GM12878 (cell line): Measurements from ENCODE around the gene STON1. TPM values are rescaled to one million over a fixed set of nuclear protein-coding genes. Genes with fewer than 3 reads are reported as not detected.

Source experiments
- ATAC-seq: fragments of 200-7000 bp; cut with Tn5 transposase; 3 replicates; pipeline ENCODE4 v1.9.1; 2020; ENCODE audit warnings: mild to moderate bottlenecking, moderate library complexity
- BruUV-seq: library from RNA; stranded (reverse); fragments of 400-500 nt; replicated peaks from 2 replicates; lab custom pipeline; 2021; lab: Mats Ljungman, UMichigan
- CTCF ChIA-PET: fragments of 300-600 bp; sonication (Branson Sonifier 250); formaldehyde crosslinking; extraction: SDS; loops from one replicate; lab custom pipeline; 2021; ENCODE audit warnings: inconsistent platforms; lab: Yijun Ruan, JAX
- POLR2A ChIA-PET: fragments of 350-600 bp; formaldehyde crosslinking; extraction: SDS; loops from one replicate; lab custom pipeline; 2021; ENCODE audit warnings: inconsistent platforms; lab: Charles Lee
- RAD21 ChIA-PET: fragments of 300-600 bp; sonication (Branson Sonifier 250); formaldehyde crosslinking; loops from one replicate; lab custom pipeline; 2023; ENCODE audit warnings: antibody characterized with exemption; ENCODE audit not compliant: unreplicated experiment; lab: Charles Lee
- SMC1A ChIA-PET: fragments of 300-600 bp; sonication (Branson Sonifier 250); formaldehyde crosslinking; loops from one replicate; lab custom pipeline; 2023; ENCODE audit not compliant: unreplicated experiment, uncharacterized antibody; lab: Charles Lee
- DNase-seq: peaks from one replicate; pipeline ENCODE4 v3.0.0-alpha.2; 2011; ENCODE audit warnings: low read depth, low spot score
- FAIRE-seq: peaks from 3 replicates; lab custom pipeline; 2011; peaks lifted over from hg19 to GRCh38; lab: Jason Lieb, UNC
- H2AFZ ChIP-seq: 2 replicates; pipeline ENCODE4 v1.6.0; 2011; ENCODE audit warnings: low read depth, low read length, control low read depth; ENCODE audit not compliant: control insufficient read depth
- H3K27ac ChIP-seq: 2 replicates; pipeline ENCODE4 v1.5.1; 2011; ENCODE audit warnings: control low read depth; ENCODE audit not compliant: control insufficient read depth, insufficient read depth
- H3K27me3 ChIP-seq, 2 experiments: replicated peaks in 1 of 2; 2 replicates each; pipeline versions ENCODE4 v1.6.0 to v1.6.1; 2011; ENCODE audit warnings: low read length in 1 of 2; ENCODE audit not compliant: control insufficient read depth in 2 of 2, insufficient read depth in 2 of 2
- H3K36me3 ChIP-seq, 2 experiments: 2 replicates each; pipeline ENCODE4 v1.5.1; 2011; ENCODE audit warnings: low read length in 1 of 2; ENCODE audit not compliant: control insufficient read depth in 2 of 2, insufficient read depth in 2 of 2
- H3K4me1 ChIP-seq: 2 replicates; pipeline ENCODE4 v1.6.1; 2011; ENCODE audit warnings: mild to moderate bottlenecking, low read length, moderate library complexity, mixed read lengths; ENCODE audit not compliant: control insufficient read depth, insufficient read depth
- H3K4me2 ChIP-seq: 2 replicates; pipeline ENCODE4 v1.6.0; 2011; ENCODE audit warnings: control low read depth; ENCODE audit not compliant: control insufficient read depth, insufficient read depth
- H3K4me3 ChIP-seq: fragments of 200-600 bp; sonication (generic); 2 replicates; pipeline ENCODE4 v1.5.1; 2016
- H3K79me2 ChIP-seq: 2 replicates; pipeline ENCODE4 v1.6.0; 2011; ENCODE audit warnings: low read length; ENCODE audit not compliant: control insufficient read depth, insufficient read depth
- H3K9ac ChIP-seq: 2 replicates; pipeline ENCODE4 v1.8.0; 2011; ENCODE audit warnings: low read length, control low read depth, mixed read lengths; ENCODE audit not compliant: control insufficient read depth, insufficient read depth
- H3K9me3 ChIP-seq: replicated peaks from 3 replicates; pipeline ENCODE4 v1.5.1; 2011; ENCODE audit warnings: mild to moderate bottlenecking, low read length; ENCODE audit not compliant: control insufficient read depth, insufficient read depth
- H4K20me1 ChIP-seq: 2 replicates; pipeline ENCODE4 v1.6.0; 2011; ENCODE audit not compliant: control insufficient read depth, insufficient read depth
- EED ChIP-seq: sonication (generic); IDR thresholded peaks from 2 replicates; pipeline ENCODE4 v1.6.1; 2016; ENCODE audit warnings: antibody characterized with exemption, low read depth
- ETV6 ChIP-seq, 2 experiments: fragments of 450-650 bp in 1 of 2; IDR thresholded peaks in 1 of 2; conservative IDR thresholded peaks in 1 of 2; 2 replicates each; pipeline ENCODE4 v1.6.1; 2014; ENCODE audit warnings: antibody characterized with exemption in 1 of 2, borderline replicate concordance in 1 of 2, low read depth in 1 of 2, mild to moderate bottlenecking in 1 of 2, moderate library complexity in 1 of 2
- MYC ChIP-seq: IDR thresholded peaks from 2 replicates; pipeline ENCODE4 v1.6.1; 2011; ENCODE audit warnings: mild to moderate bottlenecking, low read length, moderate library complexity, inconsistent platforms; ENCODE audit not compliant: insufficient read depth, insufficient replicate concordance, insufficient read length, severe bottlenecking
- NFIC ChIP-seq: IDR thresholded peaks from 2 replicates; pipeline ENCODE4 v1.6.1; 2012; ENCODE audit warnings: low read depth, mild to moderate bottlenecking, inconsistent platforms, low read length, moderate library complexity
- PML ChIP-seq: IDR thresholded peaks from 2 replicates; pipeline ENCODE4 v1.6.1; 2012; ENCODE audit warnings: low read length, inconsistent platforms
- SPI1 ChIP-seq: IDR thresholded peaks from 2 replicates; pipeline ENCODE4 v1.6.1; 2011; ENCODE audit warnings: low read depth, mild to moderate bottlenecking, low read length, moderate library complexity, borderline replicate concordance; ENCODE audit not compliant: insufficient read depth
- STAT3 ChIP-seq: IDR thresholded peaks from 2 replicates; pipeline ENCODE4 v1.6.1; 2011; ENCODE audit warnings: low read depth, low read length, improper control_type of control experiment
- TCF12 ChIP-seq: IDR thresholded peaks from 2 replicates; pipeline ENCODE4 v1.6.1; 2011; ENCODE audit warnings: low read depth, mild to moderate bottlenecking, low read length
- TCF3 ChIP-seq: IDR thresholded peaks from 2 replicates; pipeline ENCODE4 v1.6.1; 2012; ENCODE audit warnings: low read depth, mild to moderate bottlenecking, low read length, borderline replicate concordance; ENCODE audit not compliant: insufficient read depth
- WRNIP1 ChIP-seq: IDR thresholded peaks from 2 replicates; pipeline ENCODE4 v1.6.1; 2011; ENCODE audit warnings: low read depth, low read length, improper control_type of control experiment, borderline replicate concordance
- ZNF207 ChIP-seq: fragments of 450-650 bp; IDR thresholded peaks from 2 replicates; pipeline ENCODE4 v1.6.1; 2014; ENCODE audit warnings: antibody characterized with exemption, mild to moderate bottlenecking, borderline replicate concordance
- ZNF217 ChIP-seq: fragments of 450-650 bp; IDR thresholded peaks from 2 replicates; pipeline ENCODE4 v1.6.1; 2017; ENCODE audit warnings: antibody characterized with exemption, mild to moderate bottlenecking
- WGBS: methylation state at CpG from one replicate; pipeline ENCODE4 v1.1.6; 2016; ENCODE audit warnings: low lambda C conversion rate; ENCODE audit not compliant: insufficient replicate concordance, insufficient coverage; ENCODE audit errors: missing lambda C conversion rate; 5-methylcytosine and 5-hydroxymethylcytosine counted together
- in situ Hi-C: fragments of 300-500 bp; cut with MboI; formaldehyde crosslinking; loops from 9 replicates; pipeline ENCODE4 v1.14.3; 2018; ENCODE audit warnings: mixed read lengths
- intact Hi-C: fragments of 100-400 bp; cut with micrococcal nuclease; formaldehyde crosslinking; loops from one replicate; pipeline ENCODE4 v1.14.2; 2022; ENCODE audit not compliant: unreplicated experiment
- polyA plus RNA-seq, 11 experiments: library from polyadenylated mRNA; depleted of rRNA in 4 of 11; unstranded in 6 of 11; stranded (reverse) in 5 of 11; fragments of >200 nt; fragmentation: Nextera tagmentation in 4 of 11; fragmentation: Illumina TruSeq in 1 of 11; extraction: Ambion mirVana in 4 of 11; extraction: Trizol in 1 of 11; gene quantifications; 1 replicate in 1 of 11; 2 replicates in 10 of 11; pipeline versions ENCODE4 v1.2.1 to v1.2.3, GENCODE V29; 2011 to 2016; ENCODE audit warnings: inconsistent platforms in 2 of 11, missing spikeins in 2 of 11, low read depth in 1 of 11
- total RNA-seq, 4 experiments: library from RNA; depleted of rRNA in 3 of 4; stranded (reverse); fragments of >200 nt in 3 of 4; fragmentation: Illumina TruSeq in 1 of 4; extraction: Trizol in 1 of 4; gene quantifications; 2 replicates each; pipeline versions ENCODE4 v1.2.1 to v1.2.3, GENCODE V29; 2013 to 2021

STON1 gene
- total and polyA plus RNA-seq, 10 of the 15 experiments (the other 5 are each of a cell fraction or from before 2014, with no cell fraction given): 0.11 to 0.90 (median 0.22) TPM; not detected in 2

- Histone ChIP-seq H3K4me2 (no peak overlapping the region), H3K4me1 (no peaks in the 10 kb centered on the region), H4K20me1 (no peaks in the 10 kb centered on the region), H3K4me3 (no peak overlapping the region), H3K27me3 (no peaks in the 10 kb centered on the region), H3K27ac (no peak overlapping the region), H3K79me2 (no peaks in the 10 kb centered on the region), H3K36me3 (no peaks in the 10 kb centered on the region), H3K9ac (no peak overlapping the region)
- ChIA-PET POLR2A (no interaction called here), CTCF (interaction anchor here (1.1 to 1.7 kb wide), 5 partner anchors 12 to 478 kb away, joined by 3 to 7 read pairs (median 4); no protein-coding TSS in a partner anchor), RAD21 (interaction anchor here (1.1 kb wide), 1 partner anchor 165 kb away, joined by 3 read pairs; no protein-coding TSS in a partner anchor)
- DNase-seq (no peak), ATAC-seq (no peak)
- in situ Hi-C loops: no loop called here
- no TSS peak for BruUV-seq
- TF ChIP-seq TCF12 (no peak), MYC (no peak), EED (no peak), ZNF207 (no peak), SPI1 (no peak), ZNF217 (no peak), STAT3 (no peak), ETV6 (conservative IDR thresholded peaks at IDR 0.05 in 1 of 2, IDR thresholded peaks at IDR 0.05 in 1 of 2; ENCODE audit: borderline replicate concordance in 1 of 2, low read depth in 1 of 2) (no peak), PML (no peak), WRNIP1 (no peak), TCF3 (no peak), NFIC (no peak)
- TF ChIP-seq, all 136 proteins: peak for 0
- FAIRE-seq: no peak
- Histone ChIP-seq H2AFZ (no peak overlapping the region), H3K9me3 (no peaks in the 10 kb centered on the region)
- whole genome bisulfite sequencing: 49% methylated on average over 3 of the region's 3 CpGs
- SMC1A ChIA-PET: interaction anchor here (0.8 kb wide), 1 partner anchor 29 kb away, joined by 3 read pairs; no protein-coding TSS in a partner anchor
- intact Hi-C loops: no loop called here
Observed at GRCh38 chr2:48587961-48588360, 58.0 kb downstream of the STON1 start.
